HepG2 (cell line): ENCODE results near the gene PSMB9. TPM values are rescaled to one million over a fixed set of nuclear protein-coding genes. Genes with fewer than 3 reads are reported as not detected.

Experiments
- CHCHD3 ChIP-seq: sonication (generic); formaldehyde crosslinking; IDR thresholded peaks from 2 replicates; pipeline ENCODE4 v1.8.0; 2022; ENCODE audit warnings: mild to moderate bottlenecking, missing genetic modification reagents, moderate library complexity
- ETV6 ChIP-seq: sonication (generic); formaldehyde crosslinking; conservative IDR thresholded peaks from 2 replicates; pipeline ENCODE4 v1.4.0; 2020; ENCODE audit warnings: missing genetic modification reagents
- FUBP1 ChIP-seq: sonication (generic); formaldehyde crosslinking; IDR thresholded peaks from 2 replicates; pipeline ENCODE4 v1.5.1; 2020; ENCODE audit warnings: missing genetic modification reagents, mild to moderate bottlenecking, borderline replicate concordance
- MBD4 ChIP-seq: IDR thresholded peaks from 2 replicates; pipeline ENCODE4 v1.6.1; 2012; ENCODE audit warnings: low read length, inconsistent platforms, borderline replicate concordance
- MED13 ChIP-seq: sonication (generic); formaldehyde crosslinking; IDR thresholded peaks from 2 replicates; pipeline ENCODE4 v1.5.0; 2020; ENCODE audit warnings: missing genetic modification reagents
- MIER2 ChIP-seq: IDR thresholded peaks from 2 replicates; pipeline ENCODE4 v1.6.1; 2016; ENCODE audit warnings: missing biosample characterization, missing genetic modification reagents
- SIN3B ChIP-seq: fragments of 150-350 bp; IDR thresholded peaks from 2 replicates; pipeline ENCODE4 v1.6.1; 2014; ENCODE audit warnings: low read length
- ZFX ChIP-seq: sonication (generic); formaldehyde crosslinking; IDR thresholded peaks from 2 replicates; pipeline ENCODE4 v1.4.0; 2020; ENCODE audit warnings: mild to moderate bottlenecking, low read depth, missing genetic modification reagents, moderate library complexity
- ZNF17 ChIP-seq: sonication (generic); formaldehyde crosslinking; IDR thresholded peaks from 2 replicates; pipeline ENCODE4 v1.5.0; 2020; ENCODE audit warnings: mild to moderate bottlenecking, missing genetic modification reagents
- ZNF709 ChIP-seq: sonication (generic); formaldehyde crosslinking; IDR thresholded peaks from 2 replicates; pipeline ENCODE4 v1.5.0; 2020; ENCODE audit warnings: mild to moderate bottlenecking, missing genetic modification reagents
- polyA plus RNA-seq, 8 experiments: library from polyadenylated mRNA; depleted of rRNA in 3 of 8; stranded (reverse) in 7 of 8; unstranded in 1 of 8; fragments of >200 nt; fragmentation: Illumina TruSeq in 4 of 8; extraction: Trizol in 4 of 8; gene quantifications; 2 replicates each; pipeline versions ENCODE4 v1.2.1 to v1.2.3, GENCODE V29; 2011 to 2016; ENCODE audit warnings: low read depth in 4 of 8, missing spikeins in 1 of 8, mixed read lengths in 1 of 8; ENCODE audit not compliant: insufficient read depth in 1 of 8
- total RNA-seq, 5 experiments: library from RNA; depleted of rRNA; stranded (reverse); fragments of >200 nt; fragmentation: Illumina TruSeq; extraction: Trizol; gene quantifications; 2 replicates each; pipeline ENCODE4 v1.2.3, GENCODE V29; 2016; ENCODE audit warnings: low read depth in 1 of 5
- TF ChIP-seq, protein P1 (sequence below): sonication (generic); formaldehyde crosslinking; IDR thresholded peaks from 2 replicates; pipeline ENCODE4 v1.4.0; 2020; ENCODE audit warnings: mild to moderate bottlenecking, missing genetic modification reagents
- TF ChIP-seq, protein P2 (sequence below): sonication (generic); formaldehyde crosslinking; IDR thresholded peaks from 2 replicates; pipeline ENCODE4 v1.5.0; 2020; ENCODE audit warnings: mild to moderate bottlenecking, missing genetic modification reagents
- TF ChIP-seq, protein P3 (sequence below): sonication (generic); formaldehyde crosslinking; IDR thresholded peaks from 2 replicates; pipeline ENCODE4 v1.4.0; 2020; ENCODE audit warnings: mild to moderate bottlenecking, missing genetic modification reagents
- TF ChIP-seq, protein P4 (sequence below): sonication (generic); formaldehyde crosslinking; IDR thresholded peaks from 2 replicates; pipeline ENCODE4 v1.8.1; 2023; ENCODE audit warnings: missing genetic modification reagents, inconsistent platforms, borderline replicate concordance
- TF ChIP-seq, protein P5 (sequence below): sonication (generic); formaldehyde crosslinking; IDR thresholded peaks from 2 replicates; pipeline ENCODE4 v1.5.1; 2020; ENCODE audit warnings: missing genetic modification reagents, mild to moderate bottlenecking, borderline replicate concordance

The PSMB9 gene
- total and polyA plus RNA-seq, 2 of the 13 experiments (the other 11 are each of a cell fraction or from before 2014, with no cell fraction given) = 15.6 to 16.0 TPM

DNA sequence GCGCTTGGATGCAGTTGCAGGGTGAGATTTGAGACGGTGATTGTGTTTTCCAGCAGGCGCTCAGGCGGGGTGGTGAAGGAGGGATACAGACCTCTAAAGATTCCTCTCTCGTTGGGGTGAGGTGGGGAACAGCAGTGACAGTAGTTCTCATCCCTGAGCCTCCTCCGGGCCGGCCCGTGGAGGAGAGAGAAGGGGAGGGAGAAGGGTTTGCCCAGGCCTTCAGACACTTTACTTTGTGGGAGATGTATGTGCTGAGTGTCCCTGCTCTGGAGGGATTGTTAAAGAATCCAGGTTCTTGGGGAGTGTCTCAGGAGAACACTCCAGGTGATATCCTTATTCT is 41.0 kb downstream of the PSMB9 start (continued):
- TF ChIP-seq ZFX (no peak), ZNF17 (CRISPR knock-in tag) (no peak), ZNF709 (0 out of 2 replicates have a peak, but pooled peaks have one; percentile 4), MBD4 (no peak), CHCHD3 (CRISPR knock-in tag) (0 out of 2 replicates have a peak, but pooled peaks have one; percentile 57), ETV6 (CRISPR knock-in tag) (no peak), MED13 (CRISPR knock-in tag) (no peak), MIER2 (CRISPR knock-in tag) (0 out of 2 replicates have a peak, but pooled peaks have one; percentile 1), FUBP1 (no peak), SIN3B (no peak)
- TF ChIP-seq, protein P1, sequence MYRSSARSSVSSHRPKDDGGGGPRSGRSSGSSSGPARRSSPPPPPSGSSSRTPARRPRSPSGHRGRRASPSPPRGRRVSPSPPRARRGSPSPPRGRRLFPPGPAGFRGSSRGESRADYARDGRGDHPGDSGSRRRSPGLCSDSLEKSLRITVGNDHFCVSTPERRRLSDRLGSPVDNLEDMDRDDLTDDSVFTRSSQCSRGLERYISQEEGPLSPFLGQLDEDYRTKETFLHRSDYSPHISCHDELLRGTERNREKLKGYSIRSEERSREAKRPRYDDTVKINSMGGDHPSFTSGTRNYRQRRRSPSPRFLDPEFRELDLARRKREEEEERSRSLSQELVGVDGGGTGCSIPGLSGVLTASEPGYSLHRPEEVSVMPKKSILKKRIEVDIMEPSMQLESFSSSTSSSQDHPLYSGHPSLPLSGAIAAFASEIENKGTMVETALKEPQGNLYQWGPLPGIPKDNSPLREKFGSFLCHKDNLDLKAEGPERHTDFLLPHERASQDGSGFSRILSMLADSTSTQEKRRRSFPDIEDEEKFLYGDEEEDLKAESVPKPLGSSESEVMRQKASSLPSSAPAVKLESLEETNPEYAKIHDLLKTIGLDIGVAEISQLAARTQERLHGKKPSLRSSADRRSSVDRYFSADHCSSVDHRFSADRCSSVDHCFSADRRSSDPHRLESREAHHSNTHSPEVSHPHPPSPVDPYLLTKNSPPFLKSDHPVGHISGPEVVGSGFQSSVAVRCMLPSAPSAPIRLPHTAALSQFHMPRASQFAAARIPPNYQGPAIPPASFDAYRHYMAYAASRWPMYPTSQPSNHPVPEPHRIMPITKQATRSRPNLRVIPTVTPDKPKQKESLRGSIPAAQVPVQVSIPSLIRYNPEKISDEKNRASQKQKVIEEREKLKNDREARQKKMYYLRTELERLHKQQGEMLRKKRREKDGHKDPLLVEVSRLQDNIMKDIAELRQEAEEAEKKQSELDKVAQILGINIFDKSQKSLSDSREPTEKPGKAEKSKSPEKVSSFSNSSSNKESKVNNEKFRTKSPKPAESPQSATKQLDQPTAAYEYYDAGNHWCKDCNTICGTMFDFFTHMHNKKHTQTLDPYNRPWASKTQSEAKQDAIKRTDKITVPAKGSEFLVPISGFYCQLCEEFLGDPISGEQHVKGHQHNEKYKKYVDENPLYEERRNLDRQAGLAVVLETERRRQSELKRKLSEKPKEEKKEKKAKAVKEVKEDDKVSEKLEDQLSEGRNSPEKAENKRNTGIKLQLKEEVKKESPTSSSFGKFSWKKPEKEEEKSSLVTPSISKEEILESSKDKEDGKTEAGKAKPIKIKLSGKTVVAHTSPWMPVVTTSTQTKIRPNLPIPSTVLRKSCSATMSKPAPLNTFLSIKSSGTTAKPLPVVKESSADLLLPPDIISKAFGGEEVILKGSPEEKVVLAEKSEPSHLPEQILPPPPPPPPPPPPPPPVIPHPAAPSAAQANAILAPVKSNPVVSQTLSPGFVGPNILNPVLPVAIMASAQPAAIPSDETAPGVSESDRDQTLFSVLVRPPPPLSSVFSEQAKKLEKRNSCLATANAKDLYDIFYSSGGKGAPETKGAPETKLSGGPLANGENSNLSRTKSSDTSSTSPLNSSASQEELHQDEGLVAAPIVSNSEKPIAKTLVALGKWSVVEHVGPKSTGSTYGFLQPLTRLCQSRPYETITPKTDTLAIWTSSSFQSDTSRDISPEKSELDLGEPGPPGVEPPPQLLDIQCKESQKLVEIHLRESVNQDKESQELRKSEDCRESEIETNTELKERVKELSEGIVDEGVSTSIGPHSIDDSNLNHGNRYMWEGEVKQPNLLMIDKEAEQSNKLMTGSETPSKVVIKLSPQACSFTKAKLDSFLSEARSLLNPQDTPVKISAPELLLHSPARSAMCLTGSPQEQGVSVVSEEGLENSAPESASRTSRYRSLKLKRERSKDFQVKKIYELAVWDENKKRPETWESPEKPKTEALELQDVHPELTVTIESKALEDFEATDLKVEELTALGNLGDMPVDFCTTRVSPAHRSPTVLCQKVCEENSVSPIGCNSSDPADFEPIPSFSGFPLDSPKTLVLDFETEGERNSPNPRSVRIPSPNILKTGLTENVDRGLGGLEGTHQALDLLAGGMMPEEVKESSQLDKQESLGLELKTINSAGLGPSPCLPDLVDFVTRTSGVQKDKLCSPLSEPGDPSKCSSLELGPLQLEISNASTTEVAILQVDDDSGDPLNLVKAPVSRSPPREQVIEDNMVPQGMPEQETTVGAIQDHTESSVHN = no peak
- TF ChIP-seq, protein P2, sequence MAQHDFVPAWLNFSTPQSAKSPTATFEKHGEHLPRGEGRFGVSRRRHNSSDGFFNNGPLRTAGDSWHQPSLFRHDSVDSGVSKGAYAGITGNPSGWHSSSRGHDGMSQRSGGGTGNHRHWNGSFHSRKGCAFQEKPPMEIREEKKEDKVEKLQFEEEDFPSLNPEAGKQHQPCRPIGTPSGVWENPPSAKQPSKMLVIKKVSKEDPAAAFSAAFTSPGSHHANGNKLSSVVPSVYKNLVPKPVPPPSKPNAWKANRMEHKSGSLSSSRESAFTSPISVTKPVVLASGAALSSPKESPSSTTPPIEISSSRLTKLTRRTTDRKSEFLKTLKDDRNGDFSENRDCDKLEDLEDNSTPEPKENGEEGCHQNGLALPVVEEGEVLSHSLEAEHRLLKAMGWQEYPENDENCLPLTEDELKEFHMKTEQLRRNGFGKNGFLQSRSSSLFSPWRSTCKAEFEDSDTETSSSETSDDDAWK (CRISPR knock-in tag) = no peak
- TF ChIP-seq, protein P3, sequence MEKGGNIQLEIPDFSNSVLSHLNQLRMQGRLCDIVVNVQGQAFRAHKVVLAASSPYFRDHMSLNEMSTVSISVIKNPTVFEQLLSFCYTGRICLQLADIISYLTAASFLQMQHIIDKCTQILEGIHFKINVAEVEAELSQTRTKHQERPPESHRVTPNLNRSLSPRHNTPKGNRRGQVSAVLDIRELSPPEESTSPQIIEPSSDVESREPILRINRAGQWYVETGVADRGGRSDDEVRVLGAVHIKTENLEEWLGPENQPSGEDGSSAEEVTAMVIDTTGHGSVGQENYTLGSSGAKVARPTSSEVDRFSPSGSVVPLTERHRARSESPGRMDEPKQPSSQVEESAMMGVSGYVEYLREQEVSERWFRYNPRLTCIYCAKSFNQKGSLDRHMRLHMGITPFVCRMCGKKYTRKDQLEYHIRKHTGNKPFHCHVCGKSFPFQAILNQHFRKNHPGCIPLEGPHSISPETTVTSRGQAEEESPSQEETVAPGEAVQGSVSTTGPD = 0 out of 2 replicates have a peak, but pooled peaks have one; percentile 8
- TF ChIP-seq, protein P4, sequence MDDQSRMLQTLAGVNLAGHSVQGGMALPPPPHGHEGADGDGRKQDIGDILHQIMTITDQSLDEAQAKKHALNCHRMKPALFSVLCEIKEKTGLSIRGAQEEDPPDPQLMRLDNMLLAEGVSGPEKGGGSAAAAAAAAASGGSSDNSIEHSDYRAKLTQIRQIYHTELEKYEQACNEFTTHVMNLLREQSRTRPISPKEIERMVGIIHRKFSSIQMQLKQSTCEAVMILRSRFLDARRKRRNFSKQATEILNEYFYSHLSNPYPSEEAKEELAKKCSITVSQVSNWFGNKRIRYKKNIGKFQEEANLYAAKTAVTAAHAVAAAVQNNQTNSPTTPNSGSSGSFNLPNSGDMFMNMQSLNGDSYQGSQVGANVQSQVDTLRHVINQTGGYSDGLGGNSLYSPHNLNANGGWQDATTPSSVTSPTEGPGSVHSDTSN (CRISPR knock-in tag) = no peak
- TF ChIP-seq, protein P5, sequence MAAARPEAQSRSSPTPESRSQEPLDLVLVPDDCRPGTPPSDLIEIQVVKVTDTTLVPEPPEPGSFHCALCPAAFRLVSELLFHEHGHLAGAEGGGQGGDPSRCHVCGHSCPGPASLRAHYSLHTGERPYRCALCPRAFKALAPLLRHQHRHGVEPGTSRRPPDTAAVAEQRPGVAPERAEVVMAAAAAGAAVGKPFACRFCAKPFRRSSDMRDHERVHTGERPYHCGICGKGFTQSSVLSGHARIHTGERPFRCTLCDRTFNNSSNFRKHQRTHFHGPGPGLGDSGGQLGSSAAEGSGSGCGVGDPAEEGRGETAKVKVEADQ (CRISPR knock-in tag) = peak; percentile 36; the same call in 1 of the 2 replicates
